ENCODE measurements around the gene PLG. TPM values are rescaled to one million over a fixed set of nuclear protein-coding genes. Genes with fewer than 3 reads are reported as not detected.

PLG gene
- total and polyA plus RNA-seq, 2 of the 4 experiments (the other 2 are of a cell fraction) = not detected

GRCh38 chr6:160766657-160766988, 64.6 kb downstream of the PLG start:
- no peak for DNase-seq
- no TSS peak for BruUV-seq (replicated peaks)

More at GRCh38 chr6:160766657-160766988, 64.6 kb downstream of the PLG start:
- no peak overlapping the region for H2AFZ ChIP-seq (replicated peaks; ENCODE audit: low read length, poor library complexity)
- dilution Hi-C loops (cut with HindIII; ENCODE audit: low sequenced_read_pairs, unreplicated experiment) = no loop called here
- no peak overlapping the region for H2AK9ac ChIP-seq (replicated peaks; ENCODE audit: low read depth, low read length, poor library complexity)
- H3K4ac ChIP-seq (ENCODE audit: low read depth, low read length) = no peak overlapping the region
- ATAC-seq (ENCODE audit: low read depth) = no peak
- H4K8ac ChIP-seq (ENCODE audit: low read depth in 2 of 2, low read length in 2 of 2) = no peak overlapping the region
- no peaks in the 10 kb centered on the region for H3K27me3 ChIP-seq (ENCODE audit: control insufficient read depth, insufficient read depth, low read length)
- TF ChIP-seq MAFK (IDR thresholded peaks at IDR 0.05; ENCODE audit: low read depth, low read length) = no peak
- intact Hi-C loops (cut with micrococcal nuclease) = no loop called here
- no peaks in the 10 kb centered on the region for H3K9me1 ChIP-seq (ENCODE audit: insufficient read depth, low read length)
- H3K14ac ChIP-seq (replicated peaks; ENCODE audit: low read depth, low read length) = no peak overlapping the region
- H4K91ac ChIP-seq (ENCODE audit: insufficient read depth, low read depth, low read length) = no peak overlapping the region
- WGBS, 2 experiments (ENCODE audit: extremely low coverage in 2 of 2, insufficient read length in 1 of 2) = no CpG with 5 or more reads among the region's 7 CpGs
- no peak overlapping the region for H3K23ac ChIP-seq (ENCODE audit: low read depth, low read length)
- no peak overlapping the region for H3K27ac ChIP-seq (ENCODE audit: insufficient read depth, low read length)
- H3K36me3 ChIP-seq (ENCODE audit: control insufficient read depth, insufficient read depth, low read length) = no peaks in the 10 kb centered on the region
- no peak overlapping the region for H3K9ac ChIP-seq (ENCODE audit: low read depth, low read length)
- H3K4me2 ChIP-seq (ENCODE audit: low read depth, low read length) = no peak overlapping the region
- H3K9me3 ChIP-seq (ENCODE audit: control insufficient read depth, insufficient read depth, low read length) = 0 out of 2 replicates have a peak, but pooled peaks cover 2% of the 10 kb centered on the region
- ChIA-PET CTCF (interaction anchor here (0.6 kb wide), 1 partner anchor 50 kb away, joined by 10 read pairs; no protein-coding TSS in a partner anchor), POLR2A (ENCODE audit: unreplicated experiment) (no interaction called here)
- in situ Hi-C loops (cut with MboI; ENCODE audit: low sequenced_read_pairs) = no loop called here
- no peaks in the 10 kb centered on the region for H3K79me1 ChIP-seq (ENCODE audit: low read depth in 1 of 2, low read length in 2 of 2)
- no peak overlapping the region for H3K56ac ChIP-seq (ENCODE audit: extremely low read depth, insufficient read depth, low read length)
- H4K5ac ChIP-seq (ENCODE audit: low read depth, low read length) = no peak overlapping the region
- no peak overlapping the region for H2BK5ac ChIP-seq (ENCODE audit: low read depth, low read length, poor library complexity, severe bottlenecking)
- no peaks in the 10 kb centered on the region for H3K4me1 ChIP-seq (ENCODE audit: control insufficient read depth, insufficient read depth, low read length)
- no peak overlapping the region for H2BK15ac ChIP-seq (ENCODE audit: low read depth, low read length)
- no peak overlapping the region for H2AK5ac ChIP-seq (ENCODE audit: low read depth, low read length)
- no peak overlapping the region for H2BK120ac ChIP-seq (ENCODE audit: low read depth, low read length)
- H4K20me1 ChIP-seq (ENCODE audit: insufficient read depth, low read length) = no peaks in the 10 kb centered on the region
- H2BK20ac ChIP-seq (ENCODE audit: low read depth, low read length) = no peak overlapping the region
- H3K18ac ChIP-seq (ENCODE audit: low read depth, low read length) = no peak overlapping the region
- no peak overlapping the region for H3K4me3 ChIP-seq (ENCODE audit: insufficient read depth, low read depth, low read length)

Measured in IMR-90 (cell line).